Common myeloid progenitor, CD34-positive (primary cell): Measurements from ENCODE around the gene BCL2L14.
A peak's percentile ranks its signal among the peaks of the same experiment; 100 is the strongest.

Experiments used
- CTCF ChIA-PET: fragments of 350-600 bp; sonication (Branson Sonifier 250); formaldehyde crosslinking; loops from one replicate; lab custom pipeline; 2021; ENCODE audit warnings: antibody characterized with exemption; lab: Charles Lee
- POLR2A ChIA-PET: fragments of 350-600 bp; sonication (Branson Sonifier 250); formaldehyde crosslinking; loops from one replicate; lab custom pipeline; 2021; ENCODE audit warnings: antibody characterized with exemption; lab: Charles Lee
- DNase-seq, 3 donors: peaks; one replicate each; pipeline versions ENCODE4 v3.0.0 to v3.0.0-alpha.2; 2013
- H3K27ac ChIP-seq, 2 experiments: 1 replicate in 1 of 2; 2 replicates in 1 of 2; pipeline ENCODE4 v1.7.0; 2013; ENCODE audit warnings: inconsistent platforms in 2 of 2, low read length in 2 of 2, mild to moderate bottlenecking in 2 of 2, low read depth in 1 of 2, moderate library complexity in 1 of 2; ENCODE audit not compliant: severe bottlenecking in 2 of 2, insufficient read depth in 1 of 2, poor library complexity in 1 of 2
- H3K27me3 ChIP-seq, 5 experiments: replicated peaks in 2 of 5; 1 replicate in 3 of 5; 2 replicates in 2 of 5; pipeline versions ENCODE4 v1.6.1 to v1.7.0; 2013; ENCODE audit warnings: low read length in 4 of 5, mild to moderate bottlenecking in 2 of 5, moderate library complexity in 2 of 5, inconsistent platforms in 1 of 5; ENCODE audit not compliant: insufficient read depth in 5 of 5, control insufficient read depth in 4 of 5
- H3K36me3 ChIP-seq, 4 experiments: 1 replicate in 2 of 4; 2 replicates in 2 of 4; pipeline versions ENCODE4 v1.6.1 to v1.7.0; 2013; ENCODE audit warnings: low read length in 3 of 4, control low read depth in 1 of 4, mild to moderate bottlenecking in 1 of 4; ENCODE audit not compliant: control insufficient read depth in 4 of 4, insufficient read depth in 4 of 4
- H3K4me1 ChIP-seq, 4 experiments: 1 replicate in 3 of 4; 2 replicates in 1 of 4; pipeline versions ENCODE4 v1.6.1 to v1.7.1; 2013; ENCODE audit warnings: low read length in 3 of 4, mild to moderate bottlenecking in 3 of 4, control low read depth in 1 of 4, inconsistent platforms in 1 of 4, moderate library complexity in 1 of 4; ENCODE audit not compliant: control insufficient read depth in 4 of 4, insufficient read depth in 4 of 4; ENCODE audit errors: control extremely low read depth in 1 of 4
- H3K4me3 ChIP-seq, 7 experiments: 1 replicate in 4 of 7; 2 replicates in 3 of 7; pipeline versions ENCODE4 v1.5.1 to v1.7.0; 2013; ENCODE audit warnings: mild to moderate bottlenecking in 7 of 7, low read length in 6 of 7, moderate library complexity in 6 of 7, inconsistent platforms in 2 of 7, low read depth in 2 of 7, control low read depth in 1 of 7; ENCODE audit not compliant: insufficient read depth in 4 of 7, control insufficient read depth in 1 of 7; ENCODE audit errors: extremely low read depth in 1 of 7
- H3K9me3 ChIP-seq, 5 experiments: 1 replicate in 4 of 5; 2 replicates in 1 of 5; pipeline versions ENCODE4 v1.6.1 to v1.7.1; 2013; ENCODE audit warnings: low read length in 4 of 5, mild to moderate bottlenecking in 2 of 5, inconsistent platforms in 1 of 5, low read depth in 1 of 5, moderate library complexity in 1 of 5; ENCODE audit not compliant: control insufficient read depth in 4 of 5, insufficient read depth in 2 of 5; ENCODE audit errors: control extremely low read depth in 1 of 5
- WGBS: methylation state at CpG from one replicate; pipeline ENCODE4 v1.1.5; 2013; ENCODE audit not compliant: insufficient coverage; 5-methylcytosine and 5-hydroxymethylcytosine counted together

Gene BCL2L14

DNA sequence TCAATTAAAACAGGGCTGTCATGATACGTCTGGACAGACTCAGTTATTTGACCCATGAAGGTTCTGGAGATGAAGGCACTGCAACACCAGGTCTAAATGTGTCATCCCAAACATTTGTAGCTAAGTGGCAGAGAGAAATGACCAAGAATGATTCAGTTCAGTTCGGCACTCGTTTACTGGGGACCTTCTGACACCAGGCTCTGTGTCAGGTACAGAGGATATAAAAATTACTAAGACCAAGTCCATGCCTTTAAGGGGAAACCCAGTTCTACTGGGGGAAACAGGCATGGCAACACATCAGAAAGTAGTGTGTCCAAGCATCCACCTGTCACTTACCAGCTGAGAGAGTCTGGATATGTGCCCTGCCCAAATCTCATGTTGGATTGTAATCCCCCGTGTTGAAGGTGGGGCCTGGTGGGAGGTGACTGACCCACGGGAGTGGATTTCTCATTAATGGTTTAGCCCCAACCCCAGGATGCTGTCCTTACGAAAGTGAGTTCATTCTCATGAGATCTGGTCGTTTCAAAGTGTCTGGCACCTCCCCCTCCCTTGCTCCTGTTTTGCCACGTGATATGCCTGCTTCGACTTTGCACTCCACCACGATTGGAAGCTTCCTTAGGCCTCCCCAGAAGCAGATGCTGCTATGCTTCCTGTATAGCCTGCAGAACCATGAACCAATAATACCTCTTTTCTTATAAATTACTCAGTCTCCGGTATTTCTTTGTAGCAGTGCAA lies 41.9 kb upstream of the BCL2L14 start:
- DNase-seq: no peak

GRCh38 chr12:12029653-12030052 lies 41.1 kb upstream of the BCL2L14 start:
- ChIA-PET POLR2A (no interaction called here), CTCF (interaction anchor here (0.6 kb wide), 1 partner anchor 86 kb away, joined by 3 read pairs; no protein-coding TSS in a partner anchor)
- no peaks in the 10 kb centered on the region for H3K36me3 ChIP-seq
- no peaks in the 10 kb centered on the region for H3K9me3 ChIP-seq
- 100% methylated on average over 1 of the region's 2 CpGs for WGBS
- no peaks in the 10 kb centered on the region for H3K27me3 ChIP-seq
- peaks cover 4 to 36% (median 28%) of the 10 kb centered on the region in 4 experiments for H3K4me1 ChIP-seq
- no peak overlapping the region for H3K4me3 ChIP-seq
- DNase-seq: no peak
- H3K27ac ChIP-seq: no peak overlapping the region

More for the DNA sequence above, 41.9 kb upstream of the BCL2L14 start:
- H3K27me3 ChIP-seq: no peaks in the 10 kb centered on the region
- ChIA-PET POLR2A (interaction anchor here (0.6 kb wide), 1 partner anchor 21 kb away, joined by 4 read pairs; no protein-coding TSS in a partner anchor), CTCF (interaction anchor here (0.6 to 1.0 kb wide), 3 partner anchors 86 to 447 kb away, joined by 3 read pairs; no protein-coding TSS in a partner anchor)
- WGBS: 95% methylated on average over 9 of the region's 11 CpGs
- no peaks in the 10 kb centered on the region for H3K36me3 ChIP-seq
- H3K4me3 ChIP-seq: no peak overlapping the region
- H3K27ac ChIP-seq: no peak overlapping the region
- H3K9me3 ChIP-seq: no peaks in the 10 kb centered on the region
- H3K4me1 ChIP-seq: peaks cover 4 to 39% (median 25%) of the 10 kb centered on the region in 4 experiments

GRCh38 chr12:12032260-12032791 lies 38.4 kb upstream of the BCL2L14 start:
- Histone ChIP-seq H3K36me3 (no peaks in the 10 kb centered on the region), H3K4me3 (peak overlapping the region in 4 of 7 experiments; percentile 6 to 81 (median 66)), H3K27me3 (no peaks in the 10 kb centered on the region), H3K4me1 (peaks cover 4 to 33% (median 20%) of the 10 kb centered on the region in 4 experiments), H3K9me3 (peaks cover 0 to 2% (median 0%) of the 10 kb centered on the region in 5 experiments), H3K27ac (no peak overlapping the region)
- WGBS: 57% methylated on average over 8 of the region's 12 CpGs
- DNase-seq: peak in 2 of 3 donors; percentile 28 to 43
- POLR2A ChIA-PET: interaction anchor here (1.1 to 1.3 kb wide), 2 partner anchors 156 to 233 kb away, joined by 3 to 5 read pairs; no protein-coding TSS in a partner anchor
- CTCF ChIA-PET: interaction anchor here (0.9 to 4.6 kb wide), 26 partner anchors 12 to 483 kb away, joined by 3 to 65 read pairs (median 4); no protein-coding TSS in a partner anchor

DNA sequence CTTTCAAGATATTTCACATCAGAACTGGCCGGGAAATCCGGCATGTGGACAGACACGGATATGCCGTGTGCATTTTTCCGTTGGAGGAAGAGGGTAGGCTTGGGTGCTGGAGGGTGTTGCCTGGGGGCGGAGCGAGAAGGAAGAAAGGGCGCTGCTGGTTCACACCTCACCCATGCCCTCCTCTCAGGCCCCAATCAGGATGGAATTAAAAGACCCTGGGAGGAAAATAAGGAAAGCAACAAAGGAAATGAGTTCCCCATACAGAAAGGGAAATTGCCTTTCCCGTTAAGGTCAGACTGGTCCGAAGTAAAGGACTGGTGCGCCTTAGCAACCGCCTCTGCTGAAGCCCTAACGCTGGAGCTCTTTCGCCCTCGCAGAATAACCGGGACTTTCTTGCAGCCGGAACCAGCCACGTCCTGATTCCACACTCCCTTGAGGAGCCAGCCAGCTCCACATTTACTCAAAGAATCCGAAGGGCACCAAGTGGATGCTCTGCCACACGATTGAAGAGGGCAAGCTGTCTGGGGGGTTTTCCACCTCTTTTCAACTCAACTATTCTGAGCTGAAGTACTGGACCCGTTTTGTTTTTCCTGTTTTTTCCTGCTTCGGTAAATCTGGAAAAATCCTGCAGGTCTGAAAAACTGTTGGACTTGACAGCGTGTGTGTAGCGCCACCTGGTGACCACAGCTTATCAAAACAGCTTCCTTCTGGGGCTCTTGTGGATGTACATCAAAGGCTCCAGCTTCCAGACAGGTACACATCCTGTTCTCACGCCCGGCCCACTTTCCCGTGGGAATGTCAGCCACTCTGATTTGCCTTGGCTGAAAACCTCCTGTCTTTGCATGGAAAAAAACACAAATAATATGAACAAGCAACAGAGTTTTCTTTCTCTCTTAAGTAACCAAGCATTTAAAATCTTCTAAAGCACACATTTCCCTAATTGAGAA lies 37.6 kb upstream of the BCL2L14 start:
- H3K27ac ChIP-seq: no peak overlapping the region
- peak overlapping the region; percentile 46 to 81 (median 62) for H3K4me3 ChIP-seq
- DNase-seq: peak; percentile 77 to 84 (median 77)
- CTCF ChIA-PET: interaction anchor here (0.7 to 4.6 kb wide), 44 partner anchors 11 to 484 kb away, joined by 3 to 65 read pairs (median 4); no protein-coding TSS in a partner anchor
- peaks cover 4 to 33% (median 20%) of the 10 kb centered on the region in 4 experiments for H3K4me1 ChIP-seq
- POLR2A ChIA-PET: interaction anchor here (0.7 to 1.3 kb wide), 4 partner anchors 116 to 378 kb away, joined by 3 to 5 read pairs (median 4); no protein-coding TSS in a partner anchor
- peaks cover 0 to 2% (median 0%) of the 10 kb centered on the region in 5 experiments for H3K9me3 ChIP-seq
- H3K36me3 ChIP-seq: no peaks in the 10 kb centered on the region
- no peaks in the 10 kb centered on the region for H3K27me3 ChIP-seq
- WGBS: under 1% methylated on average over 19 of the region's 27 CpGs

DNA sequence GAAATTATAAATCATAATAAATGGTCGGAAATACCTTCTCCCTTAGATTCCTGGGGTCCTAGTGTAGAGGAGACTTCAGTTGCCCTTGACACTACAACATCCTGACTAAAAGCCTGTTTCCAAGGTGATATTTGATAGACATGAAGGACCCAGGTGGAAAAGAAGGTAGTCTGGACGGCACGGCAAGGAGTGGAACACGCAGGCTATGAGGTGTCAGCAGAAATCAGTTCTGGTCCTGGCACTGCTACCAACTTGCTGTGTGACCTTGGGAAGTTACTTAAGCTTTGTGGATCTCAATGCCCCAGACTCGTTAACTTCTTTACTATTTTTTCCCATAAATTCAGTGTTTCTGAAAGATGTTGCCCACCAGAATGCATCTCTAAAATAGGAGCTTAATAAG lies 36.9 kb upstream of the BCL2L14 start:
- Histone ChIP-seq H3K9me3 (peaks cover 0 to 2% (median 0%) of the 10 kb centered on the region in 5 experiments), H3K27ac (no peak overlapping the region), H3K4me1 (peaks cover 4 to 33% (median 20%) of the 10 kb centered on the region in 4 experiments), H3K27me3 (no peaks in the 10 kb centered on the region), H3K4me3 (peak overlapping the region in 1 of 7 experiments; percentile 58), H3K36me3 (no peaks in the 10 kb centered on the region)
- no peak for DNase-seq
- CTCF ChIA-PET: interaction anchor here (0.7 to 4.6 kb wide), 26 partner anchors 25 to 477 kb away, joined by 3 to 65 read pairs (median 4); no protein-coding TSS in a partner anchor
- WGBS: 63% methylated on average over 3 of the region's 5 CpGs
- POLR2A ChIA-PET: interaction anchor here (0.9 to 1.3 kb wide), 2 partner anchors 235 to 379 kb away, joined by 3 to 5 read pairs; no protein-coding TSS in a partner anchor

DNA sequence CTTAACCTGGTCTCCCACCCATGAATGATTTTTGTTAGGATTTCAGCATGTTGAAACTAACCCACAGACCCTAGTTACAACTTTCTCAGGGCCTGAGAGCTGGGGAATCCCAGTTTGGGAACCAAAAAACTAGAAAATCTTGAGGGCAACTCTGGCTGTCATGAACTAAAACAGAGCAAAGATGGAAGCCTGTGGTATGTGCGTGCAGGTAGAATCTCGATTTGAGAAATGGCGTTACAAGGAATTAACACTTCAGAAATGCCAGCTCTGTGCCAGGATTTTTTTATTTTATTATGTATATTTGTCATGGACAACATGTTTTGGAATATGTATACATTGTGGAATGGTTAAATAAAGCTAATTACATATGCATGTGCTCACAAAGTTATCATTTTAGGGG lies 36.4 kb upstream of the BCL2L14 start:
- POLR2A ChIA-PET: no interaction called here
- DNase-seq: no peak
- H3K27me3 ChIP-seq: no peaks in the 10 kb centered on the region
- 100% methylated on average over 1 of the region's 3 CpGs for WGBS
- H3K4me3 ChIP-seq: no peak overlapping the region
- peaks cover 0 to 2% (median 0%) of the 10 kb centered on the region in 5 experiments for H3K9me3 ChIP-seq
- no peak overlapping the region for H3K27ac ChIP-seq
- no peaks in the 10 kb centered on the region for H3K36me3 ChIP-seq
- CTCF ChIA-PET: interaction anchor here (1.0 to 4.6 kb wide), 10 partner anchors 25 to 453 kb away, joined by 3 to 65 read pairs (median 6); no protein-coding TSS in a partner anchor
- peaks cover 4 to 33% (median 20%) of the 10 kb centered on the region in 4 experiments for H3K4me1 ChIP-seq
